Adrenal gland (tissue), 12 donors: ENCODE data around the gene C2orf42. TPM values are rescaled to one million over a fixed set of nuclear protein-coding genes. Genes with fewer than 3 reads are reported as not detected.
"Not testable (repeated sequence)": the region's sequence is repeated elsewhere in the genome, so short reads cannot be mapped to it uniquely, and the experiment has no call there.

Experiments
- DNase-seq, 7 donors: peaks; one replicate each; pipeline ENCODE4 v3.0.0-alpha.2; 2019 to 2020
- H3K27ac ChIP-seq, 5 donors: fragments of 200-600 bp; sonication (generic) in 4 of 5; 1 replicate in 3 of 5; 2 replicates in 2 of 5; pipeline versions ENCODE4 v1.5.1 to v1.8.0; 2016 to 2020; ENCODE audit warnings: mild to moderate bottlenecking in 1 of 5
- H3K27me3 ChIP-seq: fragments of 200-600 bp; 2 replicates; pipeline ENCODE4 v1.8.0; 2021
- H3K36me3 ChIP-seq, 2 donors: fragments of 200-600 bp; replicated peaks in 1 of 2; 1 replicate in 1 of 2; 2 replicates in 1 of 2; pipeline versions ENCODE4 v1.5.1 to v1.8.0; 2018 to 2022
- H3K4me1 ChIP-seq, 2 donors: fragments of 200-600 bp; replicated peaks in 1 of 2; 1 replicate in 1 of 2; 2 replicates in 1 of 2; pipeline versions ENCODE4 v1.5.1 to v1.8.0; 2018 to 2021
- H3K4me3 ChIP-seq, 4 donors: fragments of 200-600 bp; sonication (generic) in 3 of 4; one replicate each; pipeline ENCODE4 v1.5.1; 2016 to 2018
- H3K9me3 ChIP-seq, 3 donors: fragments of 200-600 bp; sonication (generic) in 1 of 3; replicated peaks in 1 of 3; 1 replicate in 2 of 3; 2 replicates in 1 of 3; pipeline versions ENCODE4 v1.5.1 to v1.8.0; 2016 to 2021
- CTCF ChIP-seq, 6 experiments: fragments of 450-650 bp in 4 of 6; fragments of 200-600 bp in 2 of 6; sonication (generic) in 1 of 6; IDR thresholded peaks; 1 replicate in 5 of 6; 2 replicates in 1 of 6; pipeline versions ENCODE4 v1.5.1 to v1.8.0; 2016 to 2021; ENCODE audit warnings: antibody characterized with exemption in 6 of 6, mild to moderate bottlenecking in 2 of 6, moderate library complexity in 1 of 6
- POLR2A ChIP-seq, 2 donors: fragments of 450-650 bp; IDR thresholded peaks; one replicate each; pipeline ENCODE4 v1.6.1; 2017; ENCODE audit warnings: antibody characterized with exemption in 2 of 2, mild to moderate bottlenecking in 2 of 2, moderate library complexity in 1 of 2
- WGBS, 4 donors: extraction: QIAGEN DNeasy Blood & Tissue Kit in 2 of 4; methylation state at CpG; one replicate each; pipeline versions ENCODE4 v1.1.5 to v1.1.7; 2013 to 2017; 5-methylcytosine and 5-hydroxymethylcytosine counted together
- intact Hi-C, 2 donors: fragments of 100-400 bp; cut with DNase I; formaldehyde crosslinking; loops; one replicate each; pipeline versions ENCODE4 v1.14.1 to v1.15.0; 2022 to 2023
- polyA plus RNA-seq, 3 donors: library from polyadenylated mRNA; stranded (reverse); fragments of 200-250 nt in 2 of 3; fragments of 350-450 nt in 1 of 3; fragmentation: Illumina TruSeq in 1 of 3; extraction: RNeasy Lipid Tissue Mini Kit (QIAGEN cat#74804) in 1 of 3; gene quantifications; one replicate each; pipeline ENCODE4 v1.2.3, GENCODE V29; 2013 to 2014
- total RNA-seq, 9 donors: library from RNA; depleted of rRNA in 4 of 9; stranded (reverse); fragments of >200 nt in 4 of 9; fragments of 120-200 nt in 1 of 9; fragmentation: NEBNext Ultra II Directional in 1 of 9; extraction: Animal tissue kit (Norgen Biotek cat#: 25700) in 1 of 9; gene quantifications; one replicate each; pipeline versions ENCODE4 v1.1.0 to v1.2.4, GENCODE V29; 2013 to 2023
- donor health status: healthy with polysubstance abuse.
- donor health status: Bipolar disorder and iron deficiency.
- donor health status: DM: yes; HTN: yes; CAD: no.
- donor health status: DM: no; HTN: no; CAD: no.
- donor health status: DM: no; HTN: no; CAD: no.
- donor health status: DM: yes; HTN: yes; CAD: no.

C2orf42 gene
- total and polyA plus RNA-seq, 12 donors, result 8.0 to 33.7 (median 16.5) TPM

GRCh38 chr2:70181363-70181956, 9.4 kb downstream of the C2orf42 start:
- Histone ChIP-seq H3K9me3 (no peaks in the 10 kb centered on the region), H3K27ac (no peak overlapping the region), H3K4me3 (no peak overlapping the region), H3K4me1 (no peaks in the 10 kb centered on the region), H3K27me3 (no peaks in the 10 kb centered on the region), H3K36me3 (peaks cover 0 to 38% of the 10 kb centered on the region in 2 donors)
- DNase-seq, result no peak
- TF ChIP-seq CTCF (IDR thresholded peaks at IDR 0.05) (no peak), POLR2A (IDR thresholded peaks at IDR 0.05) (no peak)
- 85 to 93% (median 92%) methylated on average over 6 to 16 of the region's 16 CpGs for WGBS, 4 donors
- intact Hi-C loops, result no loop called here

GRCh38 chr2:70173520-70173919, 17.3 kb downstream of the C2orf42 start:
- intact Hi-C loops, result no loop called here
- H3K27ac ChIP-seq, result no peak overlapping the region
- DNase-seq, result peak in 2 of 7 donors; percentile 22 to 33
- no peaks in the 10 kb centered on the region for H3K27me3 ChIP-seq
- H3K4me1 ChIP-seq, result no peaks in the 10 kb centered on the region
- 79 to 86% (median 81%) methylated on average over 8 of the region's 8 CpGs for WGBS, 4 donors
- TF ChIP-seq CTCF (IDR thresholded peaks at IDR 0.05) (no peak), POLR2A (IDR thresholded peaks at IDR 0.05) (no peak)
- peaks cover 0 to 60% of the 10 kb centered on the region in 2 donors for H3K36me3 ChIP-seq
- H3K4me3 ChIP-seq, result no peak overlapping the region
- H3K9me3 ChIP-seq, result no peaks in the 10 kb centered on the region

GRCh38 chr2:70169654-70170245, 21.1 kb downstream of the C2orf42 start:
- H3K27ac ChIP-seq, H3K4me3 ChIP-seq, H3K27me3 ChIP-seq, H3K9me3 ChIP-seq, H3K4me1 ChIP-seq, DNase-seq, intact Hi-C loops: not testable (repeated sequence)
- peaks cover 0 to 50% of the 10 kb centered on the region in 2 donors for H3K36me3 ChIP-seq
- WGBS, 4 donors, result 97 to 99% (median 98%) methylated on average over 10 to 11 of the region's 11 CpGs

GRCh38 chr2:70161069-70161534, 29.7 kb downstream of the C2orf42 start:
- Histone ChIP-seq H3K36me3 (peaks cover 0 to 67% of the 10 kb centered on the region in 2 donors), H3K9me3 (no peaks in the 10 kb centered on the region), H3K4me1 (no peaks in the 10 kb centered on the region), H3K4me3 (no peak overlapping the region), H3K27me3 (no peaks in the 10 kb centered on the region), H3K27ac (no peak overlapping the region)
- no peak for DNase-seq
- 33 to 54% (median 51%) methylated on average over 2 of the region's 2 CpGs for WGBS, 4 donors
- TF ChIP-seq POLR2A (IDR thresholded peaks at IDR 0.05) (no peak), CTCF (IDR thresholded peaks at IDR 0.05) (no peak)
- intact Hi-C loops, result no loop called here

- 83 to 89% (median 88%) methylated on average over 6 of the region's 6 CpGs for WGBS, 4 donors
- Histone ChIP-seq H3K36me3 (peaks cover 0 to 62% of the 10 kb centered on the region in 2 donors), H3K9me3 (no peaks in the 10 kb centered on the region), H3K4me3 (no peak overlapping the region), H3K27me3 (no peaks in the 10 kb centered on the region), H3K27ac (no peak overlapping the region), H3K4me1 (no peaks in the 10 kb centered on the region)
- TF ChIP-seq CTCF (IDR thresholded peaks at IDR 0.05) (no peak), POLR2A (IDR thresholded peaks at IDR 0.05) (no peak)
- DNase-seq, result no peak
- intact Hi-C loops, result no loop called here
Observed at GRCh38 chr2:70160545-70160944, 30.3 kb downstream of the C2orf42 start.

- not testable (repeated sequence) for DNase-seq, H3K4me1 ChIP-seq, H3K4me3 ChIP-seq, H3K36me3 ChIP-seq, H3K27ac ChIP-seq, H3K9me3 ChIP-seq, H3K27me3 ChIP-seq
- intact Hi-C loops, result loop anchor here (5.0 to 10.0 kb wide), 2 partner anchors 232 to 234 kb away; partner anchors contain the start of gene MXD1 (in 2 of the 2)
- whole genome bisulfite sequencing, 4 donors, result 91 to 99% (median 92%) methylated on average over 14 to 19 of the region's 19 CpGs
Observed at GRCh38 chr2:70149130-70149686, 41.6 kb downstream of the C2orf42 start.
